IPS-18a (cell line): ENCODE data around the gene C20orf202.

ENCODE experiments used
- H3K27ac ChIP-seq: one replicate; pipeline ENCODE4 v1.5.1; 2013; ENCODE audit warnings: low read length
- H3K27me3 ChIP-seq: one replicate; pipeline ENCODE4 v1.6.1; 2013; ENCODE audit warnings: mild to moderate bottlenecking, low read length; ENCODE audit not compliant: control insufficient read depth, insufficient read depth
- H3K36me3 ChIP-seq: one replicate; pipeline ENCODE4 v1.6.1; 2013; ENCODE audit warnings: low read depth, low read length; ENCODE audit not compliant: control insufficient read depth
- H3K4me1 ChIP-seq: one replicate; pipeline ENCODE4 v1.6.1; 2013; ENCODE audit warnings: low read depth, low read length; ENCODE audit not compliant: control insufficient read depth
- H3K4me3 ChIP-seq: one replicate; pipeline ENCODE4 v1.5.1; 2013; ENCODE audit warnings: low read length
- H3K9ac ChIP-seq: one replicate; pipeline ENCODE4 v1.6.1; 2013; ENCODE audit warnings: mild to moderate bottlenecking, low read length, moderate library complexity
- H3K9me3 ChIP-seq: one replicate; pipeline ENCODE4 v1.6.1; 2013; ENCODE audit warnings: low read depth, low read length; ENCODE audit not compliant: control insufficient read depth

Gene C20orf202

DNA sequence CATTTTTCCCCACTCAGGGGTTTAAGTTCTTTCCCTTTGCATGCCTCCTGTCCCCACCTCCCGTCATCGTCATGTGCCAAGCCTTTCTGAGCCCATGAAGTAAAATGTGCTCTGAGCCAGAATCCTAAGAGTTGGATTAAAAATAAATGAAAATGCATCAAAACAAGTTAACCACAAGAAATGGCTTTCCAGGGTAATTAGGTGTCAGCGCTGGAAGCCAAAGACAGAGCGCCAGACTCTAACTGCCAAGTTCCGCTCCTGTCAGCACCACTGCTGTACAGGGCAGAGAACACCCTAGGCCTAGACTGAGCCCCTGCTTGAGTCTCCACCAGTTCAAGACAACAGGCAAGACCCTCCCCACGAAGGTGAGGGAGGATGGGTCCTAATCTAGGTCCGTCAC lies 5.5 kb upstream of the C20orf202 start:
- Histone ChIP-seq H3K4me3 (no peak overlapping the region), H3K9me3 (no peaks in the 10 kb centered on the region), H3K4me1 (no peaks in the 10 kb centered on the region), H3K27ac (no peak overlapping the region), H3K36me3 (no peaks in the 10 kb centered on the region), H3K27me3 (no peaks in the 10 kb centered on the region), H3K9ac (no peak overlapping the region)

DNA sequence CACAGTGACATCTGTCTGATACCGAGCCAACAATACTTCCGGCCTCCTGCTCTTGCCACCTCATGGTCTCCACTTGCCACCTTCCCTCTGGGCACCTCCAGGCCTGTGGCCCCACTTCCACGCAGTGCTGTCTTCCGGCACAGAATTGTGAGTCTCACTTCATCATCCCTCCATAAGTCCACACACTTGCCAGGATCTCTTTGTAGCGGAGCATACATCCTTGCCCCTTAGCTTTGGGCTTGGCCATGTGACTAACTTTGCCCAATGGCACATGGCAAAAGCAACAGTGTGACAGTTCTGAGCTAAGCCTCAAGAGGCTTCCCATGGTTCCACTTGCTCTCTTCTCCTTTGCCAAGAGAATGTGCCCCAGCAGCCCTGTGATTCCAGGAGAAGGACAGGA lies 4.5 kb upstream of the C20orf202 start:
- Histone ChIP-seq H3K9ac (no peak overlapping the region), H3K4me1 (no peaks in the 10 kb centered on the region), H3K4me3 (no peak overlapping the region), H3K9me3 (no peaks in the 10 kb centered on the region), H3K36me3 (no peaks in the 10 kb centered on the region), H3K27me3 (no peaks in the 10 kb centered on the region), H3K27ac (no peak overlapping the region)

DNA sequence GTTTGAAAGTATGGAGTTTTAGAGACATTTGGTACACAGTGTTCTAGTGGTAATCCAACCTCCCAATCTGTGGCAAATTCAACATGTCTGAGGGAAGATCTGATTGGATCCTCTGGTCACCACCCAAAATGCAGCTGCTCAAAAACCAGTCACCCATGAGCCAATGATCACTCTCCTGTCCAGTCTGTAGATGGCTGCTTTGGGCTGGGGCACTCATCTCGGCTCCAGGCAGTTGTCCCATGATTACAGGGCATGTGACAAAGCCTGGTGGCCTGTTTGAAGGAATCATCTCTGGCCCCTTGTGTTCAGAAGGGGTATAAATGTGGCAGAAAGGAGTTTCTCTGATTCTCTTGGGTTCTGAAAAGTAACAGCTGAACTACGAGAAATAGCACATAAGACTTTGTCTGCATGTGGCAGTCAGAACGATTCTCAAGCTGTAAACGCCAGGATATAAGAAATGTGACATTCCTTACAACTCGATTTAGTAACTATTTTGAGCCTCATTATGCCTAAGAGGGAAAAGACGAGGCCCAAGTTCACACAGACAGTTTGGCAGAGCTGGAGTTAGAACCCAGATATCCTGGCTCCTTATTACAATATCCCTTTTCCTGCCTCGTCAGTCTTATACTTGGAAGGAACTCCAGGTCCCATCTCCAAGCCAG lies 3.9 kb upstream of the C20orf202 start:
- H3K9me3 ChIP-seq, result no peaks in the 10 kb centered on the region
- H3K9ac ChIP-seq, result no peak overlapping the region
- no peaks in the 10 kb centered on the region for H3K36me3 ChIP-seq
- no peaks in the 10 kb centered on the region for H3K4me1 ChIP-seq
- no peaks in the 10 kb centered on the region for H3K27me3 ChIP-seq
- no peak overlapping the region for H3K4me3 ChIP-seq
- H3K27ac ChIP-seq, result no peak overlapping the region

DNA sequence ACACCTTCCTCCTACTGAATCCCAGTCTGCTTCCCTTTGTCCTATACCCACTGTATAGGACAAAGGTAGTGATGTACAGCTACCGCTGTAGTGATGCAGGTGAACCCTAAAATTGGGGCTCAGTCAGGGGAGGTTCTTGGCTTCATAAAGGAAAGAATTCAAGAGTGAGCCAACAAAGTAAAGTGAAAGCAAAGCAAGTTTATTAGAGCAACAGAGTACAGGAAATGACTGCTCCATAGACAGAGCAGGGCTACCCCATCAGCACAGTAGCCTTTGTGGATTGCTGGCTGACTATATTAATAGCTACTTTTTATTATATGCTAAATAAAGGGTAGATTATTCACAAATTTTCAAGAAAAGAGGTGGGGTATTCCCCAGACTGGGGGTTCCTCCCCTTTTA lies 3.3 kb upstream of the C20orf202 start:
- no peaks in the 10 kb centered on the region for H3K4me1 ChIP-seq
- H3K4me3 ChIP-seq, result no peak overlapping the region
- no peak overlapping the region for H3K9ac ChIP-seq
- H3K27me3 ChIP-seq, result no peaks in the 10 kb centered on the region
- H3K36me3 ChIP-seq, result no peaks in the 10 kb centered on the region
- H3K27ac ChIP-seq, result no peak overlapping the region
- no peaks in the 10 kb centered on the region for H3K9me3 ChIP-seq

DNA sequence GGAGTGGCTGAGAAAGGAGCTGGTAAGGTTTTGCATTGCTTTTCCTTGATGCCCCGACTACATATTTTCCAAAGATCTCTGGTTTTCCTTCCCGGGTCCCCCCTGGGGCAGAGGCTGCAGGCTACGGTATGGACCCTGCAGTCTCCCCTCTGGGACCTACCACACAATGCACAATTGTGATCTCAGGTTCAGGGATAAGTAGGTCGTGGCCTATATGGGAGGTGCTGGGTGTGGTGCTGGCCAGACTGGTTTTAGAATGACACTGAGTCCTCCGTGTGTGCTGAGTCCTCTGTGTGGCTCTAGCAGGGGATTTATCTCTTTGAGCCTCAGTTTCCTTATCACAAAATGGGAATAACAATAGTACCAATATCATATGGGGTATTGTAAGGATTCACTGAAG lies 376 bp downstream of the C20orf202 start:
- H3K4me1 ChIP-seq, result no peaks in the 10 kb centered on the region
- no peak overlapping the region for H3K27ac ChIP-seq
- H3K27me3 ChIP-seq, result no peaks in the 10 kb centered on the region
- no peak overlapping the region for H3K4me3 ChIP-seq
- no peak overlapping the region for H3K9ac ChIP-seq
- H3K9me3 ChIP-seq, result no peaks in the 10 kb centered on the region
- no peaks in the 10 kb centered on the region for H3K36me3 ChIP-seq

DNA sequence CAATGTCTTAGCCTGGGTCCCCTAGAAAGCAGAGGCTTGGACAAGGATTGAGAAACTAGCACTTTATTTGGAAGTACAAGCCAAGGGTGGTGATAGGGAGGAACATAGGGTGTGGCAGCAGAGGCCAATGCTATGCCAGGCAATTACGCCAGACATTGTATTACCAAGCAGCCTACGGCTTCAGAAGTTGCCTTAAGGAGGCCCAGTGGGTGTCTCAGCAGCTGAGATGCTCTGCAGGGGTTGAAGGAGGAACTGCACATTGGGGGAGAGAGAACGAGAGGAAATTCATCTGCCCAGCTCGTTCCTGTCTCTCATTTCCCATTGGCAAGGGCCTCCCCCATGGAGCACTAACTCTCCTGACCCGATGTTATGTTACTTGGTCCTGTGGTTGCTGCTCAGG lies 859 bp downstream of the C20orf202 start:
- H3K9me3 ChIP-seq, result no peaks in the 10 kb centered on the region
- H3K27ac ChIP-seq, result no peak overlapping the region
- no peak overlapping the region for H3K4me3 ChIP-seq
- H3K9ac ChIP-seq, result no peak overlapping the region
- H3K36me3 ChIP-seq, result no peaks in the 10 kb centered on the region
- H3K4me1 ChIP-seq, result no peaks in the 10 kb centered on the region
- H3K27me3 ChIP-seq, result no peaks in the 10 kb centered on the region

DNA sequence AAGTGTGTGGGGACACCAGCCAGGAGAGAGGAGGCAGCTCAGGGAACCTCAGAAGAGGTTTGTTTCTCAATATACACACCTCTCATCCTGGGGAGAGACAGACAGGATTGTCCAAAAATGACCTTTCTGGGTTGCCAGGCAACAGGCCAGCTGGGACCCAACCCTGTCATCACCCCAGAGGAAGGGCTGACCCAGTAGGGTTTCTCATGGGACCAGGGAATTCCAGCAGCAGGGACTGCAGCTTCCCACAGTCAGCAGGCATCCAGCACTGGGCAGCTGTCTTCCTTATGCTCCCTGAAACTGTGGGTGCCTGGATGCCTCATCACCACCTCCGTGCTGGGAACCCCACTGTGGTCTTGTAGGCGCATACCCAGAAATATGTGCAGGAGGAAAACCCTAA lies 1.3 kb downstream of the C20orf202 start:
- Histone ChIP-seq H3K4me1 (no peaks in the 10 kb centered on the region), H3K36me3 (no peaks in the 10 kb centered on the region), H3K9me3 (no peaks in the 10 kb centered on the region), H3K9ac (no peak overlapping the region), H3K4me3 (no peak overlapping the region), H3K27ac (no peak overlapping the region), H3K27me3 (no peaks in the 10 kb centered on the region)

DNA sequence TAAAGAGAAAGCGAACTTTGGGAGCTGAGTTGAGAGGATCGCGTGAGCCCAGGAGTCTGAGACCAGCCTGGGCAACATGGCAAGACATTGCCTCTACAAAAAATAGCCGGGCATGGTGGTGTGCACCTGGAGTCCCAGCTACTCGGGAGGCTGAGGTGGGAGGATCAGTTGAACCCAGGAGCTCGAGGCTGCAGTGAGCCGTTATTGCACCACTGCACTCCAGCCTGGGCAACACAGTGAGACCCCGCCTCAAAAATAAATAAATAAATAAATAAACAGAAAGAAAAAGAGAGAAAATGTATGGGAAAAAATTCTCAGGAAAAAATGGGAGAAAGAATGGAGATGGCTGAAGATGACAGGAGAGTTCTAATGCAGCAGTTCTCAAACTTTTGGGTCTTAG lies 2.5 kb downstream of the C20orf202 start:
- Histone ChIP-seq H3K27ac (no peak overlapping the region), H3K4me3 (no peak overlapping the region), H3K4me1 (no peaks in the 10 kb centered on the region), H3K36me3 (no peaks in the 10 kb centered on the region), H3K27me3 (no peaks in the 10 kb centered on the region), H3K9me3 (no peaks in the 10 kb centered on the region), H3K9ac (no peak overlapping the region)

DNA sequence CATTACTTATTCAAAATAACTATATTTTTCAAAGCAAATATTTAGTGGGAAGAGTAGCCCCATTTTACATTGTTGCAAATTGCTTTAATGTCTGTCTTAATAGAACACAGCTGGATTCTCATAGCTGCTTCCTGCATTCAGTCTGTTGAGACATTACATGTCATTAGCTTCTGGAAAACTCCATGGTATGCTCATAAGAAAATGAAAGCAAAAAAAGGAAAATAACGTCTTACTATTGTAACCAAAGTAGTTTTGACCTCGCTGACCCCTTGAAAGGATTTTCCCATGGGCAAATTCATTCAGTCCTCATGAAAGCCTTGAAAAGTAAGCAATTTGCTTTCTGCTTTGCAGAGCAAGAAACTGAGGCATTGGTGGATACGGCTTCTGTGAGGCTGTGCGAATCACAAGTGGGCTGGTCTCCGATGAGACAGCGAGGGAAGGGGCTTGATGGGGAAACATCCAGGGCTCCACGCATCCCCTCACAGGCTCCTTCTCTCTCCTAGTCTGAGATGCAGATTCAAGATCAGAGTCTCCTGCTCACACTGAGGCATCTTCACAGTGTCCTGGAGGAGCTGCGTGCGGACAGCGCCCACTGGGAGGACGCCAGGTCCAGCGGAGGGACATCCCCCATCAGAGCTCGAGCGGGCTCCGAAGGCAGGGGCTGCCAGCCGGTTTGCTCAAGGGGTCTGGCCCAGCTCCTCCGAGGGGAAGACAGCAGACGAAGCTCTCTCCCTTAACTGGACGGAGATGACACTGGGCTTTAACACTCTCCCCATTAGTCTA lies 3.3 kb downstream of the C20orf202 start:
- Histone ChIP-seq H3K9ac (no peak overlapping the region), H3K9me3 (no peaks in the 10 kb centered on the region), H3K4me1 (no peaks in the 10 kb centered on the region), H3K27ac (no peak overlapping the region), H3K36me3 (no peaks in the 10 kb centered on the region), H3K4me3 (no peak overlapping the region), H3K27me3 (no peaks in the 10 kb centered on the region)

DNA sequence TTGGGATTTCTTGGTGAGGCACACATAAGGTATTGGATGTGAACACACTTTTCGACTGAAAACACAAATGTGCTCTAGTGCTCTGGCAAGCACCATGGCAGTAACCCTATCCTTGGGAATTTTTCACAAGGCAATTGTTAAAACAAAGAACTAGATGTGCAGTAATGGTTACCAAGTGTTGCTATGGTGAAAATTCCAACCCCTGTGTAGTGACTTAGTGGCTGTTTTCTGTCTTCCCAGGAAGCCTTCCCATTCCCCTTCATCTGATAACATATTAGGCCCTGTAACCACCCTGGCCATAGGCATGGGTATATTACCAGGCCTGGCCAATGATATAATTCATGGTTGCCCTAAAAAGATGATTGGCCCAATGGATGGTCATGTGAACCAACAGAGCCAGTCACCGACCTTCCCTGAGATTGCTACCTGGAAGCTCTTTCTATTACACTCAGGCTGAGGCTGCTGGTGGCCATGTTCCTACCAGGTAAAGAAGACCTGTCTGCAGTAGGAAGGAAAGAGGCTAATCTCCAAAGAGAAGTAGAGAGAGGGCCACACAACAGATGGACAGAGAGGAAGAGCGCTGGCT lies 4.1 kb downstream of the C20orf202 start:
- Histone ChIP-seq H3K4me1 (peaks cover 2% of the 10 kb centered on the region), H3K27ac (no peak overlapping the region), H3K36me3 (no peaks in the 10 kb centered on the region), H3K9ac (no peak overlapping the region), H3K4me3 (no peak overlapping the region), H3K27me3 (peaks cover 2% of the 10 kb centered on the region), H3K9me3 (no peaks in the 10 kb centered on the region)

DNA sequence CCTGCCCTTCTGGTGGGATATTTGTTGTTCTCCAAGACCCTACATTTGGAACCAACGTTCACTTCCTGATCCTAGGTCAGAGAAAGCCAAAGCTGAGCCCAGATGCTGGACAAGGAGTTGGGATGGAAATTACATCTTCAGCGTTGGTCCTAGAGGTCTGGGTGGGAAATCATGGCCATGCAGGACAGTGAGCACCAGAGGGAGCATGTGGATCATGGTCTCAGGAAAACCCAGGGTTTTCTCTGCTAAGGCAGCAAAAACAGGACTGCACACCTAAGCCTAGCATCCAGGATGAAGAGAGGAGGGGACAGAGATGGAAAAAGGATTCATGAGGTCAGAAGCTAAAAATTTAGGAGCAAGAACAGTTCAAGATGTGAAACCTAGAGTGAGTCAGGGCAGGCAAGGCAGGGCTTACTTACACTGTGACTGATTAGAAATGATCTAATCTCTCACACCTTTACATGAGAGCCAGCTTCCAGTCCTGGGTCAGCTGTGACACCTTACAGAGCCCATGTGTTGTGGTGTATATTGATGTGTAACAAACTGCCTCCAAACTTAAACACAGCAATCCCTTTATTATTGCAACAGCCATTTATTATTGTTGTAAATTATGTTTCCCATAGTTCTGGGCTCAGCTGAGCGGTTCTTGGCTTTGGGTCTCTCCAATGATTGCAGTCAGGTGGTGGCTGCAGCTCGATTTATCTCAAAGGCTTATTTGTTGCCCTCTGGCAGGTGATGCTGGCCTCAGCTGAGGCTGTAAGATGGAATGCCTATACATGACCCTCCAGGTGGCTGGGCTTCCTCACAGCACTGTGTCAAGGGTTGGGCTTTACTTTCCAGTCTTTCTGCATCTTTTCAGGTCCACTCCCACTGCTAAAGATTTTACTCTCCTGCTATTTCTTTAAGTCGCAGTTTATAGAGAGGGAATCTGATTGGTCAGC lies 6.5 kb downstream of the C20orf202 start:
- H3K4me3 ChIP-seq, result no peak overlapping the region
- H3K9me3 ChIP-seq, result no peaks in the 10 kb centered on the region
- H3K9ac ChIP-seq, result no peak overlapping the region
- H3K27ac ChIP-seq, result no peak overlapping the region
- peaks cover 9% of the 10 kb centered on the region for H3K4me1 ChIP-seq
- H3K27me3 ChIP-seq, result peaks cover 6% of the 10 kb centered on the region
- no peaks in the 10 kb centered on the region for H3K36me3 ChIP-seq
